Bronchial epithelial cell (primary cell): ENCODE results near the gene BAG2. TPM values are rescaled to one million over a fixed set of nuclear protein-coding genes. Genes with fewer than 3 reads are reported as not detected.

Experiments
- DNase-seq: peaks from one replicate; pipeline ENCODE4 v3.0.0-alpha.2; 2010; ENCODE audit warnings: low read depth
- FAIRE-seq: peaks from 2 replicates; lab custom pipeline; 2011; peaks lifted over from hg19 to GRCh38; lab: Jason Lieb, UNC
- H3K27me3 ChIP-seq: 2 replicates; pipeline ENCODE4 v1.5.1; 2011; ENCODE audit warnings: low read length; ENCODE audit not compliant: control insufficient read depth, insufficient read depth
- H3K36me3 ChIP-seq: 2 replicates; pipeline ENCODE4 v1.5.1; 2011; ENCODE audit warnings: low read length; ENCODE audit not compliant: control insufficient read depth, insufficient read depth
- H3K4me3 ChIP-seq: 2 replicates; pipeline ENCODE4 v1.5.1; 2011; ENCODE audit warnings: mild to moderate bottlenecking, low read depth, low read length, control low read depth
- total RNA-seq: library from RNA; depleted of rRNA; stranded (reverse); fragments of >200 nt; gene quantifications from 2 replicates; pipeline ENCODE4 v1.2.1, GENCODE V29; 2014
- TF ChIP-seq, protein P1 (sequence below): IDR thresholded peaks from 2 replicates; pipeline ENCODE4 v1.5.1; 2011; ENCODE audit warnings: mild to moderate bottlenecking, moderate library complexity, low read length, control low read depth, inconsistent platforms; ENCODE audit not compliant: insufficient read depth, severe bottlenecking

Gene BAG2
- total RNA-seq, 1 donor from 2014 or later, result 2.1 TPM

DNA sequence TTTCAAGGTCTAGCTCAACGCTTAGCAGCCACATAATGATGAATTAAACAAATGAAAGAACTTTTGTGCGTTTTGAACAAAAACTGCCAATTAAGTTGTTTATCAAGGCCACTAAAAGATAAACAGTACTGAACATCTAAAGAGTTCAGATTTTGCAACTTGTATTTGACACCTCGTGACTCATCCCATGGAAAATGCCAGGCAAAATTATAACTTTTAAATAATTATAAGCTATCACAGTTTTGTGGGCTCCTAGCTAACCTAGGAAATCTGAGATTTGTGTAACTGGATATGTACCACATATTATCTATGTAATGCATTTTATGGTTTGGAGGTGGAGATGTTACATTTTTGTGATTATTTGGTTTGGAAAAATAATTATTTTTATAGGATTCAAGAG, 9.6 kb upstream of the BAG2 start:
- Histone ChIP-seq H3K36me3 (no peaks in the 10 kb centered on the region), H3K27me3 (no peaks in the 10 kb centered on the region), H3K4me3 (no peak overlapping the region)
- FAIRE-seq (no peak), DNase-seq (no peak)
- TF ChIP-seq, protein P1, sequence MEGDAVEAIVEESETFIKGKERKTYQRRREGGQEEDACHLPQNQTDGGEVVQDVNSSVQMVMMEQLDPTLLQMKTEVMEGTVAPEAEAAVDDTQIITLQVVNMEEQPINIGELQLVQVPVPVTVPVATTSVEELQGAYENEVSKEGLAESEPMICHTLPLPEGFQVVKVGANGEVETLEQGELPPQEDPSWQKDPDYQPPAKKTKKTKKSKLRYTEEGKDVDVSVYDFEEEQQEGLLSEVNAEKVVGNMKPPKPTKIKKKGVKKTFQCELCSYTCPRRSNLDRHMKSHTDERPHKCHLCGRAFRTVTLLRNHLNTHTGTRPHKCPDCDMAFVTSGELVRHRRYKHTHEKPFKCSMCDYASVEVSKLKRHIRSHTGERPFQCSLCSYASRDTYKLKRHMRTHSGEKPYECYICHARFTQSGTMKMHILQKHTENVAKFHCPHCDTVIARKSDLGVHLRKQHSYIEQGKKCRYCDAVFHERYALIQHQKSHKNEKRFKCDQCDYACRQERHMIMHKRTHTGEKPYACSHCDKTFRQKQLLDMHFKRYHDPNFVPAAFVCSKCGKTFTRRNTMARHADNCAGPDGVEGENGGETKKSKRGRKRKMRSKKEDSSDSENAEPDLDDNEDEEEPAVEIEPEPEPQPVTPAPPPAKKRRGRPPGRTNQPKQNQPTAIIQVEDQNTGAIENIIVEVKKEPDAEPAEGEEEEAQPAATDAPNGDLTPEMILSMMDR, result no peak

- Histone ChIP-seq H3K27me3 (no peaks in the 10 kb centered on the region), H3K36me3 (no peaks in the 10 kb centered on the region), H3K4me3 (no peak overlapping the region)
- no peak for DNase-seq
- TF ChIP-seq, protein P1, result no peak
- FAIRE-seq, result no peak
These were observed 8.2 kb upstream of the BAG2 start for GRCh38 chr6:57163956-57164355.

DNA sequence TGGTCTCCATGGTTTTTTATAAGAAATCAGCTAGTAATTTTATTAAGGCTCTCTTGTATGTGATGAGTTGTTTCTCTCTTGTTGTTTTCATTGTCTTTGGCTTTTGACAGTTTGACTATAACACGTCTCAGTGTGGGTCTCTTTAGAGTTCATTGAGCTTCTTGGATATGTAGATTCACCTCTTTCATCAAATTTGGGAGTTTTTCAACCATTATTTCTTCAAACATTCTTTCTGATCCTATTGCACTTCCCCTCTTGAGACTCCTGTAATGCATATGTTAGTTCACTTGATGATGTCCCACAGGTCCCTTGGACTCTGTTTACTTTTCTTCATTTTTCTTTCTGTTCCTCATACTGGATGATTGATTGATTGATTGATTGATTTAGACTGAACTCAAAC, 7.0 kb upstream of the BAG2 start:
- no peaks in the 10 kb centered on the region for H3K36me3 ChIP-seq
- no peak overlapping the region for H3K4me3 ChIP-seq
- DNase-seq (no peak), FAIRE-seq (no peak)
- TF ChIP-seq, protein P1, result no peak
- H3K27me3 ChIP-seq, result no peaks in the 10 kb centered on the region

DNA sequence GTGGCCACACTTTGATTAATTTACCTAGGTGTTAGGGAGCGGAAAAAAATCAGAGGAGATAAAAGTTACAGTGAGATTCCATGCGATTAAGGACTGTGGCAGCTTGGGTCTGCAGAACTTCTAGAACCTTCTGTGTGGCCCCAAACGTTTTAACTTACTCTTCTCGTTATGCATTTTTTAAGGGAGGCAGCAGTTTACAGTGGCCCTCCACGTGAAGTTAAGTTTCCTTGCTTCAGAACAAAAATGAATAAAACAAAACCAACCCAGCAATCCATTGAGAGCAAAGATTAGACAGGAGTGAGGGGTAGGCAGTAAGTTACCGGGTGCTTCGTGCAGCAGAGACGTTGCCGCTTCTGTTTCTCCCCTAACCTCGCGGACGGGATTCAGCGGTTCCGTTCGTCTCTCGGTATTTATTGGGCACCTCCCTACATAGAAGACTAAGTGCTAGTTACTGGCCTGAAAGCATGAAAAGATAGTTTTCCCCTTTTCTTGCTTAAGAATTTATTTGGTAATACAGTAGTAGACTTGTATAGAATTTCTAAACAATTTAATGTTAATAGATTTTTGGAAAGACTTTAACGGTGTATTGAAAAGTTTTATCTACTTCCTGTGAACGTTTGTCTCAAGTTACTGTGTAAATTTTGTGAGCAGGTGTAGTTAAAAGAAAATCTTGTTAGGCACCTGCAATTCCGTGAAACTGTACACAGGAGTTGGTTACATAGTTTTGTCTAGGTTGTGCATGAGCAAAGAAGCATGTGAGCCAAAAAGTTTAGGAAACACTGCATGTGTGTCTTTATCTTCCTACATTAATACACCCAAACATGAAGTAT, 1.1 kb downstream of the BAG2 start:
- H3K27me3 ChIP-seq, result no peaks in the 10 kb centered on the region
- DNase-seq (peak; percentile 22), FAIRE-seq (no peak)
- TF ChIP-seq, protein P1, result no peak
- H3K4me3 ChIP-seq, result peak overlapping the region; percentile 54
- no peaks in the 10 kb centered on the region for H3K36me3 ChIP-seq

- no peaks in the 10 kb centered on the region for H3K36me3 ChIP-seq
- FAIRE-seq (no peak), DNase-seq (peak; percentile 80)
- peak overlapping the region; percentile 54 for H3K4me3 ChIP-seq
- TF ChIP-seq, protein P1, result no peak
- H3K27me3 ChIP-seq, result no peaks in the 10 kb centered on the region
These were observed 1.9 kb downstream of the BAG2 start for GRCh38 chr6:57173886-57174510.
